Activated T-cell treated with anti-CD3 and anti-CD28 coated beads, Interleukin-2, amount 50 U/mL, for 72 hours (primary cell): ENCODE results near the gene UBD. TPM values are rescaled to one million over a fixed set of nuclear protein-coding genes. Genes with fewer than 3 reads are reported as not detected.

ENCODE experiments used
- ATAC-seq, 2 donors: fragments of 150-1000 bp; cut with Tn5 transposase; replicated peaks in 1 of 2; 2 replicates each; pipeline ENCODE4 v1.10.0; 2021; ENCODE audit warnings: moderate library complexity in 2 of 2, mild to moderate bottlenecking in 1 of 2
- DNase-seq, 2 donors: peaks; one replicate each; pipeline ENCODE4 v3.0.0; 2021 to 2022; ENCODE audit warnings: mixed read lengths in 1 of 2
- H3K27ac Mint-ChIP-seq: one replicate; pipeline ENCODE4 v1.8.0; 2022; ENCODE audit warnings: mild to moderate bottlenecking, moderate library complexity, mixed read lengths
- H3K27me3 Mint-ChIP-seq: one replicate; pipeline ENCODE4 v1.8.0; 2022; ENCODE audit warnings: low read depth, mixed read lengths
- H3K36me3 Mint-ChIP-seq, 2 donors: one replicate each; pipeline ENCODE4 v1.8.0; 2022; ENCODE audit warnings: mixed read lengths in 2 of 2, mild to moderate bottlenecking in 1 of 2; ENCODE audit not compliant: insufficient read depth in 2 of 2
- H3K4me1 Mint-ChIP-seq: one replicate; pipeline ENCODE4 v1.8.0; 2022; ENCODE audit warnings: low read depth, mixed read lengths
- H3K4me3 Mint-ChIP-seq, 2 donors: one replicate each; pipeline ENCODE4 v1.8.0; 2022; ENCODE audit warnings: mild to moderate bottlenecking in 2 of 2, mixed read lengths in 2 of 2, moderate library complexity in 2 of 2
- H3K9me3 Mint-ChIP-seq, 2 donors: one replicate each; pipeline ENCODE4 v1.8.0; 2022; ENCODE audit warnings: mixed read lengths in 2 of 2
- total RNA-seq, 2 donors: library from RNA; stranded (reverse); gene quantifications; one replicate each; pipeline ENCODE4 v1.2.3, GENCODE V29; 2022

Gene UBD
- total RNA-seq, 2 donors from 2014 or later: 1.3 to 2.1 TPM

DNA sequence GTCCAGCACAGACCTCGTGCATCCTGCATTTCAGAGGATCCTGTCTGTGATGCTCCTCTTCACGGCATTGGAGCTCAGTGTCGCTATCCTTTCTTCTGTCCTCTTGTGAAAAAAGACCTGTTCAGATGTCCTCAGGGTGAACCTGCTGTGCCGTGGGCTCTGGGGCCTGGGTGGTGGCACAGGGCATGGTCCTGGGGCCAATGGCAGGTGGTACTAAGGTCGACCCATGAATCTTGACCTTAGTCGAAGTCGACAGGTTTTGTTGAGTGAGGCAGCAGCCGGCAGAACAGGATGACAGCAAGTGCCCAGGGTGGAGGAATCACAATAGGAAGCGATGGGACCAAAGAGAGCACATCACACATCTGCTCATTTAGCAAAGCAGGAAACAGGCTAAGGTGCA, 49.8 kb downstream of the UBD start:
- Mint-ChIP-seq H3K9me3 (no peaks in the 10 kb centered on the region), H3K4me3 (no peak overlapping the region), H3K27ac (no peak overlapping the region), H3K4me1 (no peaks in the 10 kb centered on the region), H3K27me3 (peaks cover 12% of the 10 kb centered on the region), H3K36me3 (no peaks in the 10 kb centered on the region)
- DNase-seq (no peak), ATAC-seq (no peak)

DNA sequence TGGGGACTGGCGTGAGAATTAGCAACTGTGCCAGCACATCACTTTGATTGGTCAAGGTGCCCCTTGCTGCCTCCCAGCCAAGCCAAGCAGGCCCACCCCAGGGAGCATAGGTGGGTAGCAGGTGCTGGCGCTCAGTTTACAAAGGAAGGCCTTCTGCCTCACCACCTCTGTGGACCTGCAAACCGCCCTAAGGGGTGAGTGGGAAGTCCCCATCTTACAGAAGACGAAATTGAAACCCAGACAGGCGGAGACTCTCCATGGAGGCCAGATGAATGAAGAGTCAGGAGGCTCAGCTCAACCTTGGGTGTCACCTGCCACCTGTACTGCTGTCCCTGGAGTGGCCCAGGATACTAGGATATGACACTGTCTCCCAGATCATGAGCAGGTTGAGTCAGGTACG, 50.3 kb downstream of the UBD start:
- no peaks in the 10 kb centered on the region for H3K36me3 Mint-ChIP-seq
- H3K27me3 Mint-ChIP-seq: peaks cover 7% of the 10 kb centered on the region
- no peak overlapping the region for H3K27ac Mint-ChIP-seq
- peak; percentile 29 to 51 for ATAC-seq
- DNase-seq: peak; percentile 6 to 8
- no peak overlapping the region for H3K4me3 Mint-ChIP-seq
- H3K9me3 Mint-ChIP-seq: no peaks in the 10 kb centered on the region
- H3K4me1 Mint-ChIP-seq: no peaks in the 10 kb centered on the region

DNA sequence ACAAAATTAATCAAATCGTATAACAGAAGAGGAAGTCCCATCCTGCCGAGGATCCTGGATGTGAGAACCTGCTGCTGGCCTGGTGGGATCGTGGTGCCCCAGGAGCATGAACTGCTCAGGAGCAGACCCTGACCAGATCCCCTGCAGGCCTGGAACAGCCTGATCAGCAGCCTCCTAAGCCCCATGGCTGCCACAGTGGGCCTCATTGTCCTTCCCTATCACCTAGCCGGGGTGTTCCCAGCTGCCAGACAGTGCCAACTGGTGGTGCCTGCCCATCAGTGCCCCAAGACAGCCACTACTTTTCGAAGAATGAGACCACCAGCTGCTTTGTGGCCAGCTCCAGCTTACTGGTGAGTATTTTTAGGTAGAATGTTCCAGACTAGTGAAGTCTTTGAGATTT, 52.2 kb downstream of the UBD start:
- Mint-ChIP-seq H3K9me3 (no peaks in the 10 kb centered on the region), H3K4me1 (no peaks in the 10 kb centered on the region), H3K27me3 (peaks cover 16% of the 10 kb centered on the region), H3K27ac (no peak overlapping the region), H3K4me3 (no peak overlapping the region), H3K36me3 (no peaks in the 10 kb centered on the region)
- no peak for ATAC-seq
- DNase-seq: no peak

DNA sequence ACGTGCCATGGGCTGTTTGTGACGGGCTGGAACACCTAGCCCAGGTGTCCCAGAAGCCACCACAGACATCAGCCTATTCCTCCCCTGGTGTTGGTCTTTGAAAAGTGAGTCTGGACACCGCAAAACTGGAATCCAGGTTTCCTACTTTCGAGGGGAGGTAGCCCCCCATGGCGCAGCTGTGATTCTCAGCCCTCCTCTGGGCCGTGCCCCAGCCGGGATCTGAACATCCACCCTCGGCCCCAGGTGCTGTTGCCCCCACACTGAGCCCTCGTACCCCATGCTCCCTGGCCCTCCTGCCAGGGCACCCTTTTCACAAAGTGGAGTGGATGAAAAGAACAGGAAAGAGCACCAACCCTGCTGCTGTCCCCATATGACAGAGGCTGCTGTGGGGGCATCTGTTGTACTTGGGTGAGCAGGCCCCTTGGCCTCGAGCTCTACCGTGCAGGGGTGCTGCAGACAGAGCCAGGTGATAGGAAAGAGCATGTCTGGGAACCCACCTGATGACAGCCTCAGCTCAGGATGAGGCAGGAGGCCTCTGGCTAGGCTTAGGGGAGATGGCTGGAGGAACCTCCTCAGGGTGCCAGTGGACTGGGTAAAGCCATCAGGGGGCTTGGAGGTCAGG, 53.0 kb downstream of the UBD start:
- peaks cover 16% of the 10 kb centered on the region for H3K27me3 Mint-ChIP-seq
- no peak for DNase-seq
- no peaks in the 10 kb centered on the region for H3K4me1 Mint-ChIP-seq
- no peak overlapping the region for H3K4me3 Mint-ChIP-seq
- no peaks in the 10 kb centered on the region for H3K9me3 Mint-ChIP-seq
- H3K27ac Mint-ChIP-seq: no peak overlapping the region
- ATAC-seq: no peak
- no peaks in the 10 kb centered on the region for H3K36me3 Mint-ChIP-seq

DNA sequence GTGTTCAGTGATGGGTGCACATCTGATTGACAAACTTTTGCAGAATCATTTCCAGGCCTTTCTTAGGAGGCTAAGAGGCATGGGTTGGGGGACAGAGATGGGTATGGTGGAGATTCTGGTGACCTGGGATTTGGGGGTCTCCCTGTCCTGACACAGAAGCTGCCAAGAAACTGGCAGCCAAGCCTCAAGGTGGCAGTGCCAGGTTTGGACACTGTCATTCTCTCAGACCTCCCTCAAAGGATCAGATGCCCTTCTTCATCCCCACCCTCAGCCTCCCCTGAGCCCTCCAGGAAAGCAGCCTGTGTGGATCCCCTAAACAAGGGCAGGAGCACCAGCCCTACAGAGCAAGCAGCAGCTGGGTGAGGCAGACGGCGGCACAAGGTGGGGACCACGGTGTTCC, 53.7 kb downstream of the UBD start:
- H3K27me3 Mint-ChIP-seq: peaks cover 15% of the 10 kb centered on the region

More for the DNA sequence above, 53.7 kb downstream of the UBD start:
- DNase-seq (no peak), ATAC-seq (no peak)
- Mint-ChIP-seq H3K4me3 (no peak overlapping the region), H3K27ac (no peak overlapping the region), H3K36me3 (no peaks in the 10 kb centered on the region), H3K4me1 (no peaks in the 10 kb centered on the region), H3K9me3 (no peaks in the 10 kb centered on the region)

Other genes starting within 250 kb of the UBD start
- gene OR5V1, start 190.9 kb downstream of the UBD start, total RNA-seq: not detected
- not detected for gene OR12D3, start 184.4 kb downstream of the UBD start, total RNA-seq
- not detected for gene OR12D2, start 164.1 kb downstream of the UBD start, total RNA-seq
- gene OR12D1, start 144.8 kb downstream of the UBD start, total RNA-seq: not detected
- not detected for gene OR10C1, start 120.4 kb downstream of the UBD start, total RNA-seq
- gene OR11A1, start 102.7 kb downstream of the UBD start, total RNA-seq: not detected
- gene OR2H1, start 102.6 kb downstream of the UBD start, total RNA-seq: not detected
- not detected for gene MAS1L, start 71.8 kb downstream of the UBD start, total RNA-seq
- not detected for gene OR2H2, start 25.4 kb upstream of the UBD start, total RNA-seq
- 10 to 100 TPM; 21.7 to 26.6 TPM for gene GABBR1, start 73.5 kb upstream of the UBD start, total RNA-seq
- gene MOG, start 97.4 kb upstream of the UBD start, total RNA-seq: not detected
- 1 to 10 TPM in 1 of 2 donors, not detected in 1; 6.3 TPM for gene ZFP57, start 121.4 kb upstream of the UBD start, total RNA-seq
- gene HLA-F, start 163.7 kb upstream of the UBD start, total RNA-seq: 100 to 1,000 TPM; 238 to 275 TPM